DMS 273 (cell line): Measurements from ENCODE around the gene CEP295NL.
"Not testable (repeated sequence)": the region's sequence is repeated elsewhere in the genome, so short reads cannot be mapped to it uniquely, and the experiment has no call there.

Experiments
- DNase-seq: peaks from one replicate; lab custom pipeline; 2025; ENCODE audit not compliant: unreplicated experiment; lab: John Stamatoyannopoulos, UW

Gene CEP295NL

DNA sequence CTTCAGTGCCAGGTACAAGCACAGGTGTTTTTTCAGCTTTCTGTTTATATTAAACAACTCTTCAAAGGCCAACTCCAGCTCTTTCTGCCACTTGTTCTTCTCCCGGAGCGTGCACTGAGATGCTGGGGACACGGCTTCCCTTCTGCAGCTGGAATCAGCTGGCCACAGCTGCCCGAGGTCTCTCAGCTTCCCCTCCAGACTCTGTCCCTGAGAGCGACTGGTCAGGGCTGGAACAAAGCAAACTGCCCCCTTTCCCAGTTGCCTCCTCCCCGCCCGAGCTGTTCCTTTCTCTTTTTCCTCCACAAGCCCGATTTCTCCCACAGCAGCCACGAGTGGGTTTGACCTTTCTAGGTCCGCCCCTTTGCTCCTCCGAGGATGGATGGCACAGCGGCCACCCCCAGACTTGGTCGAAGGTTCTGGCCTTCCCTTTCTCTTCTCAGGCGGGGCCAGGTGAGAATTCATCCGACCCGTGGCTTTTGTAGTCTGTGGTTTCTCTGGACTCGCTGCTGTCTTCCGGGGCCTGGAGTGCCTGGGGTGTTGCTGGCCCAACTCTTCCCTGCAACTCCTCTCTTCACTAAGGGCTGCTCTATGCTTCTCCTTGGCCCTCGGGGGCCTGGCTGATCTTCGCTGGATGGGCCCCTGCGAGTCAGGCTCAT lies 11.5 kb downstream of the CEP295NL start:
- no peak for DNase-seq

DNA sequence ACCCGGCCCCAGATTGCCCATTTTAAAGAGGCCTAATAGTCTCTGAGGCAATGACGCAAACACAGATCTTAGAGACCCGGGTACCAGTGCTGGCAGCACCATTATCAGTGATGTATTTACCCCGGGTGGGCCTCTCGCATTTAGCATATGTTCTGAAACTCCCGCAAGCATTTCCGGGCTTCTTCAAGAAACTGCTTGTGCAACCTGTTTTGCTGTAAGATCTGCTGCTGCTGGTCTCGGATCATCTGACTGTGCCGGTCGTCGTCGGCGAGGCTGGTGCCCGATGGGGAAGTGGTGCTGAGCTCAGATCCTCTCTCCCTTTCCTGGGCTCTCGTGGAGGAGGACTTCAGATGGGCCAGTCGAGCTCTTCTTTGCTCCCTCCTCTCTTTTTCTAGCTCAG lies 12.5 kb downstream of the CEP295NL start:
- no peak for DNase-seq

DNA sequence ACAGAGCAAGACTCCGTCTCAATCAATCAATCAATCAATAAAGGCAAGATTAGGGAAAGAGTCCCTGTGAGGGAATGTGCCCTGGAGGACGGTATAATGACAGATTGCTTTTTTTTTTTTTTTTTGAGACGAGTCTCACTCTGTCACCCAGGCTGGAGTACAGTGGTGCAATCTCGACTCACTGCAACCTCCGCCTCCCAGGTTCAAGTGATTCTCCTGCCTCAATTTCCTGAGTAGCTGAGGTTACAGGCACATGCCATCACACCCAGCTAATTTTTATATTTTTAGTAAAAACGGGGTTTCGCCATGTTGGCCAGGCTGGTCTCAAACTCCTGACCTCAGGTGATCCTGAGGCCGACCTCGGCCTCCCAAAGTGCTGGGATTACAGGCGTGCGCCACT lies 12.9 kb downstream of the CEP295NL start:
- not testable (repeated sequence) for DNase-seq

DNA sequence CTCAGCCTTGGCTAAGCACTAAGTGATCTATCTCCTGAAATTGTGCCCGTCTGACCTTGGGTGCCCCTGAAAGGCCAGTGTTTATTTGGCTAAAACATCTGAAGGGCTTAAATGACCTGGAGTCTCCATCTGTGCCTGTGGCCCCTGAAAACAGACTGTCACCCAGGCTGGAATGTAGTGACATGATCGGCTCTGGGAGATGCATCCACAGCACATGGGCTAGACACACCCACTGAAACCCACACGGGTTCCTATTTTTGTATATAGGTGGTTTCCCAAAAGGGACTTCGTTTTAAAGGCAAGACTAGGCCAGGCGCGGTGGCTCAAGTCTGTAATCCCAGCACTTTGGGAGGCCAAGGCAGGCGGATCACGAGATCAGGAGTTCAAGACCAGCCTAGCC lies 13.5 kb downstream of the CEP295NL start:
- no peak for DNase-seq

DNA sequence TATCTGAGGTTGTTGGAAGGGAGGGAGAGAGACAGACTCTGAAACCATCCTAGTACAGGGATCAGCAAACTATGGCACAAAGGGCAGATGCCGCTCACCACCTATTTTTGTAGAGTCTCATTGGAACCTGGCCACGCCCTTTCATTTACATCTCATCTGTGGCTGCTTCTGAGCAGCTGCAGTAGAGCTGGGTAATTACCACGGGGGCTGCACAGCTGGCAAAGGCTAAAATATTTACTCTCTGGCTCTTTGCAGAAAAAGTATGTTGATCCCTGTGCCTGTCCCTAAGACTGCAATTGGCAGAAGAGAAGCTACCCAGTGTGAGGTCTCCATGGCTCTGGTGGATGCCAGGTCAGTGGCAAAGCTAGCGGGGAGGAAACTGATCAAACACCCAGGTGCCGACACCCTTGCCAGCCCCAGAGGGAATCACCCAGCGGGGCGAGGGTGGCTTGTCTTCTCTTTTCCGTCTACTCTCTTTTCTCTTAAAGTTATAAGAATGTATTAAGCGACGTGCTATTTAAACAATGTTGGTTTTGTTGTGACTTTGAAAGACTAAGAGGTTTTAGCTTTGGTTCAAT lies 14.0 kb downstream of the CEP295NL start:
- DNase-seq: peak; percentile 55

DNA sequence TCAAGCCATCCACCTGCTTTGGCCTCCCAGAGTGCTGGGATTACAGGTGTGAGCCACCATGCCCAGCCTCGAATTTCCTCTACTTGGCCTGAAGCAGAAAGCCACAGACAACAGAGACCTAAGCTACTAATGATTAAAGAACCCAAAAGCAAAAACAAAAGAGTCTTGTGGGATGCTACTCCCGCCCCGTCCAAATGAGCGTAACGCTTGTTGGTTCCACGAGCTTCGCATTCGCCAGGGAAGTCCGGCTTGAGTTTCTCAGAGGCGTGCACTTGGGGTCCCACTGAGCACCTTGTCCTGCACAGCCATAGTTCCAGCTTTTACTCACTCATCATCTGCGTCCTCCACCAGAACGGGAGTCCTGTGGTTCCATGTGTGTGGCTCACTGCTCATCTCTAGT lies 16.0 kb downstream of the CEP295NL start:
- no peak for DNase-seq

DNA sequence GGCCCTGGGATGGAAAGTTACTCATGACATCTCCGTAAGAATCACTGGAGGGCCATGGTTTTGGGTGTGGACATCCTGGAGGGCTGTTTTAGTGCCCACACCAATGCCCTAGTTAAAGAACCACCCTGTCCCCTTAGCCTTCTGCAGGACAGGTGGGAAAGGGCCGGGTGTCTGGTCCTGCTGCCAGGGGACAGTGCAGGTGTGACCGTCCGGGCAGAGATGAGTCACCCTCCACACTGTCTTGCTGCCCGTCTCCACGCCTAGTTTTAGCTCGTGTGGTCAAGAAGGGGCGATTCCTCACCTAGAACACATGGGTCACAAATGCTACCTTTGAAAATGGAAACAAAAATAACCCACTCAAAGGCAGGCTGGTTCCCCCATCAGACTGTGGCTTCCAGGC lies 17.0 kb downstream of the CEP295NL start:
- DNase-seq: no peak

DNA sequence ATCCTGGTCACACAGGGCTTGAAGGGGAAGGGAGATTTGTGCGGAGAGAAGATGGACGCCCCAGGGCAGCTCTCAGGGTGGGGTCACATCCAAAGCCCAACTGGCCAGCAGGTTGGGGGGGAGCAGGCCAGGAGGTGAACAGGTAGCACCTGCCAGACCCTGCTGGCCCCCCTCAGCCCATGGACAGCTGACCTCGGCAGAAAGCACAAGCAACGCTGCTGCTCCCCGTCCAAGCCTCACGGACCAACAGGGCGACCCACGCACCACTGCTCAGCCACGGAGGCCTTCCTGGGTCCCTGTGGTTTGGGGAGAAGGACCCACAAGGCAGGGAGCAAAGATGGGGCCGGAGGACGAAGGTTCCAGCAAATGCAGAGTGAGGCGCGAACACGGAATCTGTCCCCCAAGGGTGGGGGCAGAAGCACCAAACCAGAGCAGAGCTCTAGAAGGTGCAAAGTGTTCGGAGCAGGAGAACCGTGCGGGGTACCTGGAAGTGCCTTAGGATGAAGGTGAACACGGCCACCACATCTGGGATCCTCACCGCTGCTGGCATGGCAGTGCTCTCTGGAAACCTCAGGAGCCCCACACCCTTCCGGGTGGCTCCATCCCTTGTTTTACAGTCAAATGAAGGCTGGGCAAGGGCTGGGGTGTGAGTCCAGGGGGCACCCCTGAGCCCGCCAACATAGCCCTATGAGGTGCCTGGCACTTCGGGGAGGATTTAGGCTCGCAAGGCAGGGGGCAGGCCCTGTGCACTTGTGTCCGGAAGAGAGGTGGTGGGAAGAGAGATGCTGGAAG lies 17.9 kb downstream of the CEP295NL start:
- DNase-seq: no peak

DNA sequence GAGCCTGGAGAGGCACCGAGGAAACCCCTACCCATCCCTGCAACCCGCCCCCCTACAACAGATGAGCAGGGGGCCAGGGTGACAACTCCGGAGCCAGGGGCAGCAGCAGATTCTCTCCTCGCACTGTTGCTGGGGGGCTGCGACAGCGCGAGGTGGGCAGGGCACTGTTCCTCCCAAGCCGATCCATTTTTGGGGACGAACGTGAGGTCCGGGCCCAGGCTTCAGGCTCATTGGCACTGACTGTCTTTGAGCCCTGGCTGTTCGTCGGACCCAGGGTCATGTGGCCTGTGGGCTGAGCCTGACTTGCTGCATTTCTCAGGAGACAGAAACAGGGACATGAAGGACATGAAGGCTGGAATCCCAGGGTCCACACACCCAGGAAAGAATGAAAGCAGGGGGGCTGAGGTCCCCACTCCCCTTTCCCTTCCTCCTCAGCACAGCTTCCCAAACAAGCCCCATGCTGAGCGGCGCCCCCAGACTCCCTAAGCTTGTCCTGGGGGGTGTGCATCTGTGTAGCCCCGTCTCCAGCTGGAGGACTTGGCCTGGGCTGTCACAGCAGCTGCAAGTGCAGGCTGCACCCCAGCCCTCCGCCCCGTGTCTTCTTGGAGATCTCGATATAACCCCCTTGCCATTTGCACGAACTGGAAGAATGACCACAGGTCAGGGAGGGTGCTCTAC lies 18.7 kb downstream of the CEP295NL start:
- DNase-seq: no peak

DNA sequence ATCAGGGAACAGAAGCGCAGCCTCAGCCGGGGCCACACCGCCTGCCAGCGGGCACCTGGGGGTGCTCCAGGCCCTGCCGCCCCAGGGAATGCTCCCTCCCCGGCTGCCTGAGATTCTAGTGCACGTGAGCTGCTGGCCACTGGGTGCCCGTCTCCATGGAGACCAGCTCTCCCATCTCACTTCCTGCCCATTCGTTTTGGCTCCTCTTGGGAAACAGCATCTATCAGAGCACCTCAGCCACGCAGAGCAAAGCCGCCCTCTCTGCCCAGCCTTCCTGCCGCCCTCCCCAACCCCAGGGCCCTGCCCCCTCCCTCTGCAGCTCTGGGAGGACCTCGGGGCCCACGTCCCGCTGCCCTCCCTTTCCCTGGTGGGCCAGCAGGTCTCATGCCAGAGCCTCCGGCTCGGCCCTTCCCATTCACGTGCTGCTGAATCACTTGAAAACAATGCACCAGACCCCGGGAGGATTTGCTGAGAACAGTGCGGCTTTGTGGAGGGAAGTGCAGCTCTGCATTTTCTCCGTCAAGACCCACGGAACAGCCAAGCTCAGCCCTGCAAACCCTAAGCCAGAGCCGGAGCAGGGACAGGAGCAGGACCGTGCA lies 19.4 kb downstream of the CEP295NL start:
- DNase-seq: peak; percentile 66

DNA sequence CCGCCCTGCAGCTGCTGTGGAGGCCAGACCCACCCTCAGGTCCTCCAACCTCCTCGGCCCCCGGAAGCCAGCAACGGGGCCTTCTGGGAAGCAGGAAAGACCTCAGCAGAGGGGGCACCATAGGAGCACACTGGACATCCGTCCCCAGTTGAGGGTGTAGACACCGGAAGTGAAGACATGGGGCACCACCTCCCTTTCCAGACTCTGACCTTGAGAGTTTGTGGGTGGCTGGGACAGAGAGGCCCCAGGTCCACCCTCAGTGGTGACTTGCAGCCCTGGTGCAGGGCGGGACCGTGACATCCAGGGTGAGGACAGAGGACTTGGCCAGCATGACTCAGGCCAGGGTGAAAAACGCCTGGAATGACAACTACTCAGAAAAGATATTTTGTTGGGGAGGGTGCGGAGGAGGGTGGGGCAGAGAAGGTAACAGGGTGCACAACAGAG lies 19.9 kb downstream of the CEP295NL start:
- no peak for DNase-seq

DNA sequence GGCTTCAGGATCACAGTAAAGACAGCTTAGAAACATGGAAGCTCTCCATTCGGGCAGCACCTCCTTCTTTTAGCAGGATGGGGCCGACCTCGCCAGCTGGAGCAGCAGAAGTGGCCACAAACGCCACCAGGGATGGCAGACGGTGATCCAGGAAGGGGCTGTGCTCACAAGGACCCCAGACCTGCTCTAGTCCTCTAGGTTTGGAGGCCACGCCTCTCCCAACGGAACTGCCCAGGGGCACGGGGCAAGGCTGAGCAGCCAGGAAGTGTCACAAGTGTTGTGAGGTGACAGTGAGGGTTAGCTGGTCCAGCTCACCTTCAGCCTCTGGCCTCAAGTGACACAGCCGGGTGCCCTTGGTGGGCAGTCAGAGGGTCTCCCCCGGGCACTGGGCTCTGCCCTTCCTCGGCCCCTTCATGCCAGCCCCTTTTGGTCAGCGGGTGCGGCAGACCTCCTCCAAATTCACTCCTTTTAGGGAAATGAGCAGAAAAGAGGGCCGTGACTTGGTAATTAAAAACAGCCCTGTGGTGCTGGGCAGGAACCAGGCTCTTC lies 20.4 kb downstream of the CEP295NL start:
- DNase-seq: no peak

DNA sequence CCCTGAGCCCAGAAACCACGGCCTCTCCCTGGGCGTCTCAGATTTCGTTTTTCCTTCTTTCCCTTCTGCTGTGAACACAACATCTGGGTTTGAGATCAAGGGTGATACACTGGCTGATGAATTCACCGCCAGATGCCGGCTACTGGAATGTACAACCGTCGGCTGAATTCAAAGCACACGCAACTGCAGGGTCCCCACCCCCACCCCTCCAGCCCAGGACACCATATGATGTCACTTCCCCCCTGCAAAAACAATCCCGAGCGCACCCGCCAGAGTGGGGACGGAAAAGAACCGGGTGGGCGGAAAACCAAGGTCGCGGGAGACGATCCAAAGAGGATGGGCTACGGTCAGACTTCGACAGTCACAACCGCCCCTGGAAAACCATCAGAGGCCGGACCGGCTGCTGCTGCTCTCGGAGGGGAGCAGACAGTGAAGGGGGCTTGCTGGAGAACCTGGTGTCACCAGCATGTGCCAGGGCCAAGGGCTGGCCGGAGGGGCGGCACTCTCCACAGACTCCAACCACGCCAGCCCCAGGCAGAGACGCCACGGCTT lies 23.3 kb downstream of the CEP295NL start:
- DNase-seq: peak; percentile 87

DNA sequence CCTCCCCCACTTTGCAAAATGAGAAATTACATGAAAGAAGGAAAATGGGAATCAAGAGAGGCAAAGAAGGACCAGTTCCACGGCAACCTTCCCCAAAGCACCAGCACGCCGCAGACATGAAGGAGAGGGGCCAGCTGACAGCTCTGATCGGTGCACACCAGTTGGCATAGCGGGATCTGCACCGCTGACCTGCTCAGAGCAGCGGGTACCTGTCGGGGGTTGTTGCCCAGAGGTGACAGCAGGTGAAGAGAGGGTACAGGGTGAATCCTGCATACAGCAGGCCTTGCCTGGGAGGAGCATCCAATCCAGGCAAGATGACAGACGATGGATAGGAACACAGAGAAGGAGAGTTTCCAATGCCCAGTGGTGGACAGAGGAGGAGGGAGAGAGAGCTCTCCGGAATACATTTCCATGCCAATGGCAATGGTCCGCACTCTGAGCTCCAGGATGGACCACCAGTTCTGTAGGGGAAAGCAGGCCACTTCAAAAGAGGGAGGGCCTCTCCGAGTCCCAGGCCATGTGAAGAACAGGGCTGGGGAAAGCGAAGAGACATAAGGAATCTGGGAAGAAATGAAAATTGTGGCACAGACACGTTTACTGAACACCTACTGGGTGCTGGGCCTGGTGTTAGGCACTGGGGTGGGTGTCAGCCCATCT lies 24.0 kb downstream of the CEP295NL start:
- DNase-seq: no peak

DNA sequence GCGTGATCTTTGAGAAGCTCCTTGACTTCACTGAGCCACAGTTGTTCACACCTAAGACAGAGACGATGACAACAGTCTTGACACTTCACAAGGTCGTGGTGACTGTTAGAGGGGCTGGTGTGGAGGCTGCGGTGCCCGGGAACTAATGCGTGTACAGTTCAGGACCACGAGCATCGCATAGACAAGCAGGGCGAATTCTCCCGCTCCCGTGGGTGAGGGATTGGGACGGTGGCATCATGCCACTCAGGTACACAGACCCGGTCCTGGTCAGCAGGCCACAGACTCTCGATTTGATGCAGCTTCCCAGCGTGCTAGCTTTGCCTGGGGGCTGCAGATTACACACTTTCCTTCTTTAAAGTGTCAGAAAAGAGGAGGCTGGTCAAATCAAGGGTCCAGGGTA lies 24.7 kb downstream of the CEP295NL start:
- DNase-seq: no peak

DNA sequence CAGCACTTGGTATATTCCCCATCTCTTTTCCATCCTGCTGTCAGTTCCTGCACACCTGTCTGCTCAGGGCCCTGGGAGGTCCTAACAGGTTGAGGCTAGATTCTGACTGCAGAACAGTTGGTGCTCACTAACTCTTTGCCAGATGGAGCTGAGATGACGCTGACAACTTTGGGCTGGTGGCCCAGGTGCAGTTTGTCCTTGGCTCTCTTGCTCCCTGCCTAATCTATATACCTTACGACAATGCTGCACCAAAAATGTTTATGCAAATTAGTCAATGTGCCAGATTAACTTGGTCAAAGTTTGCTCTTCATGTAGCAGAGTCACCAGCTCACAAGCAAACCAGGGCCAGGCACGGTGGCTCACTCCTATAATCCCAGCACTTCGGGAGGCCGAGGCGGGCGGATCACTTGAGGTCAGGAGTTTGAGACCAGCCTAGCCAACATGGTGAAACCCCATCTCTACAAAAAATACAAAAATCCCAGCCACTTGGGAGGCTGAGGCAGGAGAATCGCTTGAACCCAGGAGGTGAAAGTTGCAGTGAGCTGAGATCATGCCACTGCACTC lies 26.0 kb downstream of the CEP295NL start:
- DNase-seq: peak; percentile 48

DNA sequence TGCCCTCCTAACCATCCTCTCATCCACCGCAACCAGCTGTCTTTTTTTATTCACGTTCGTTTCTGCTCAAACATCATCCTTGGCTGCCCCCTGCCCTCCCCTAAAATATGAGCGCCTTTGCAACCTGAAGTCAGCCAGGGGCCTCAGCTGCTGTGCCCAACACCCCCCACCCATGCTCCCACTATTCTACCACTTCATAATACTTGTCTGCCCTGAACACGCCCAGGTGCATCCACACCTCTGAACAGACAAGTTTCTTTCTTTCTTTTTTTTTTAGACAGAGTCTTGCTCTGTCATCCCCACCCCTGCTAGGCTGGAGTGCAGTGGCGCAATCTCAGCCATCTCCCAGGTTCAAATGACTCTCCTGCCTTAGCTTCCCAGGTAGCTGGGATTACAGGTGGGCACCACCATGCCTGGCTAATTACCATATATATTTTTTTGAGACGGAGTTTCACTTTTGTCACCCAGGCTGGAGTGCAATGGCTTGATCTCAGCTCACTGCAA lies 26.9 kb downstream of the CEP295NL start:
- DNase-seq: no peak

DNA sequence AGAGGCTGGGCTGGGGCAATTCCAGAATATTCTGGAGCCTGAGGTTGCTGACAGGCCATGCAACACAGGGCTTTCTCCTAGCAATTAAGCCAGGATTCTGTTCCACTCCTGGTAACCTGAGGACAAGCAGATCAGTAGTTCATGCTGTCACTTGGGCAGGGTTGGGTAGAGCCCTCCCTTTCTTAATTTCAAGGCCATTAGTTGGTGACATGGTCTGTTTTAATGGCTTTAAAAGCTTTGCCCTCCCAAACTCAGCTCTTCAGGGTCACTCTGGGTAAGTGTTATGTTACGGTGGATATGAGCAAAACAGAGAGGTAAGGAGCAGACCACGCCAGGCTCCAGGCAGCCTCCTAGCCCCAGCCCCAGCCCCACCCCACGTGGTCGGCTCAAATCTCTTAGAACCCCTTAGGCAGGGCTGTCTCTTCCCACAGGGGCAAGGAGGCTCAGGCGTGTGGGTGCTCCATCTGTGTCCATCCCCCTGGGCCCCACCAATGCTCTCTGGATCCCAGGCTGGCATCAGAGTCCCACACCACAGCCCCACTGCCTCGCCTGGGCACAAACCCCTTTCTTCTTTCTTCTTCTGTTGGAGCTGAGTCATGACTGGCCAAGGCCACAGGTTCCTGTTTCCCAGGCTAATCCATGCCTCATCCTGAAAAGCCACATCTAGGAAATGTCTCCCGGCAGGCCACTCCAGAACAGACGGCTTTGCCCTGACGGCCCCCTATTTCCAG lies 27.5 kb downstream of the CEP295NL start:
- peak; percentile 28 for DNase-seq
